VCaP (cell line): ENCODE data around the gene DNAH14.

Source experiments
- H3K27ac ChIP-seq: fragments of 450-650 bp; 2 replicates; pipeline ENCODE4 v1.5.1; 2017
- CTCF ChIP-seq: fragments of 450-650 bp; conservative IDR thresholded peaks from 2 replicates; pipeline ENCODE4 v1.5.1; 2017; ENCODE audit warnings: mild to moderate bottlenecking, moderate library complexity

The DNAH14 gene

GRCh38 chr1:224894915-224895314, 34.6 kb upstream of the DNAH14 start:
- TF ChIP-seq CTCF, result peak; percentile 71

GRCh38 chr1:224896130-224896781, 33.2 kb upstream of the DNAH14 start:
- H3K27ac ChIP-seq, result no peak overlapping the region
- no peak for TF ChIP-seq CTCF

More at GRCh38 chr1:224894915-224895314, 34.6 kb upstream of the DNAH14 start:
- H3K27ac ChIP-seq, result no peak overlapping the region

- no peak overlapping the region for H3K27ac ChIP-seq
- no peak for TF ChIP-seq CTCF
Observed at GRCh38 chr1:224897529-224898327, 31.7 kb upstream of the DNAH14 start.

- no peak for TF ChIP-seq CTCF
Observed at GRCh38 chr1:224898937-224899336, 30.5 kb upstream of the DNAH14 start.

GRCh38 chr1:224900062-224900630, 29.3 kb upstream of the DNAH14 start:
- no peak overlapping the region for H3K27ac ChIP-seq
- no peak for TF ChIP-seq CTCF

More at GRCh38 chr1:224898937-224899336, 30.5 kb upstream of the DNAH14 start:
- no peak overlapping the region for H3K27ac ChIP-seq

GRCh38 chr1:224901087-224901810, 28.2 kb upstream of the DNAH14 start:
- H3K27ac ChIP-seq, result no peak overlapping the region
- no peak for TF ChIP-seq CTCF

- no peak for TF ChIP-seq CTCF
- H3K27ac ChIP-seq, result no peak overlapping the region
Observed at GRCh38 chr1:224903955-224904354, 25.5 kb upstream of the DNAH14 start.
